NCI-H1092 (cell line): ENCODE results near the gene TMEM259.

Experiments
- DNase-seq: peaks from one replicate; lab custom pipeline; 2025; lab: John Stamatoyannopoulos, UW

The TMEM259 gene

GRCh38 chr19:960601-960938, 60.4 kb downstream of the TMEM259 start:
- no peak for DNase-seq

GRCh38 chr19:960020-960419, 60.9 kb downstream of the TMEM259 start:
- no peak for DNase-seq
